HG03066 (cell line): ENCODE results near the gene GSTM2.
"Not testable (repeated sequence)": the region's sequence is repeated elsewhere in the genome, so short reads cannot be mapped to it uniquely, and the experiment has no call there.

Experiments used
- ATAC-seq: cut with Tn5 transposase; IDR thresholded peaks from one replicate; pipeline ENCODE4 v1.9.1; 2021; ENCODE audit warnings: low read depth; ENCODE audit not compliant: unreplicated experiment

Gene GSTM2

DNA sequence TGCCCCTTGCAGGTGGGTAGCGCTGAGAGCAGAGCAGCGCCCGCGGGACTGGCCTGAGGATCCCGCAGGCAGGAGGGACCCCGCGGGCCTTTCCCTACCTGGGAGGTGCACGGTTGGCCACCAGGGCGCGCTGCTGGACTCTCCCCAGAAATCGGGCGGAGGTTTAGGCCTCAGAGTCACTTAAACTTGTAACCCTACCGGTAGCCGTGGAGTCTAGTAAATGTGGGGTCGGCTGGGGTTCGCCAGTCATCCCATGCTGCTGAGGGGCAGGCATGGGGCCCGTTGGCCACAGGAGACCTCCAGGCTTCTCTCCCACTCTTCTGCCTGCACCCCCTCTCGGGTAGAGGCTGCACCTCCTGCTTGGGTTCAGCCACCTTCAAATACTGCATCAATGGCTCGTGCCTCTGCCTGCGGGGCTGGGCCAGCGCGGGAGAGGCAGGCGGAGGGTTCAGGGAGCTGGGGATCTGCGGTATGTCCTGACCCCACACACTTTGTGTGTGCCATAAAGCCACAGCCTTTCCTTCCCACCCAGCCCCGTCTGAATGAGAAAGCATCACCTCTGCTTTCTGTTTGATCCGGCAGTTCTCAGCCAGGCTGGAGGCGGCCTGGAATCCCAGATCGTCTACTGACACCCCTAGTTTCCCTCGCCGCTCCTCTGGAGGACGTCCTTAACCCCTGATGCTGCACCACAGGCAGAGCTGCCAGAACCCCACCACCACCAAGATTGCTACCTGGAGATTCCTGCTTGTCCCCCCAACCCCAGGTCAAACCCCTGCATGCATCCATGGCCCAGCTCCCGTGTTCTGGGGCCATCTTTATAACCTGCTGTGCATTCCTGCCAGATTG lies 24.2 kb upstream of the GSTM2 start:
- ATAC-seq, result peak; percentile 75

GRCh38 chr1:109644670-109645069 lies 23.2 kb upstream of the GSTM2 start:
- ATAC-seq, result no peak

GRCh38 chr1:109649491-109649914 lies 18.4 kb upstream of the GSTM2 start:
- no peak for ATAC-seq

GRCh38 chr1:109650609-109651008 lies 17.2 kb upstream of the GSTM2 start:
- ATAC-seq, result no peak

GRCh38 chr1:109652402-109652801 lies 15.5 kb upstream of the GSTM2 start:
- no peak for ATAC-seq

- no peak for ATAC-seq
Observed at GRCh38 chr1:109653306-109653705, 14.6 kb upstream of the GSTM2 start.

DNA sequence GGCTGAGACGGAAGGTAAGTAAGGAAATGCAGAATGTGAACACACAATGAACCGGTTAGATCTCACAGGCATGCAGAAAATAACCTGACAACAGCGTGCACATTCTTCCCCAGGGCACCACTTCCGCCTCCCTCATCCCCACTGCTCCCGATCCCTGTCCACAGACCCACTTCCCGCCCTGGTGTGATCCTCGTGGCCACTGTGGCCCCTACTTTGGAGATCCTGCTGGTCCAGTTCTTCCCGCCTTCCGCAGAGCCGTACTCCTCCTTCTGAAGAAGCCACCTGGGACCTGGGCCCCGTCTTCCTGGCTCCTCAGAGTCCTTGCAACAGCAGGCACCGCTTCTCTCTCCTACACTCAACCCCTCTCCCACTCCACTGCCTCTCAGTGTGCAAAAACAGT lies 13.3 kb upstream of the GSTM2 start:
- no peak for ATAC-seq

- peak; percentile 93 for ATAC-seq
Observed at GRCh38 chr1:109655615-109656519, 12.0 kb upstream of the GSTM2 start, which contains the start of gene GSTM4. Gene GSTM4 (plus strand): TSS chr1:109656099. CDS start chr1:109656390, 291 bp downstream.

DNA sequence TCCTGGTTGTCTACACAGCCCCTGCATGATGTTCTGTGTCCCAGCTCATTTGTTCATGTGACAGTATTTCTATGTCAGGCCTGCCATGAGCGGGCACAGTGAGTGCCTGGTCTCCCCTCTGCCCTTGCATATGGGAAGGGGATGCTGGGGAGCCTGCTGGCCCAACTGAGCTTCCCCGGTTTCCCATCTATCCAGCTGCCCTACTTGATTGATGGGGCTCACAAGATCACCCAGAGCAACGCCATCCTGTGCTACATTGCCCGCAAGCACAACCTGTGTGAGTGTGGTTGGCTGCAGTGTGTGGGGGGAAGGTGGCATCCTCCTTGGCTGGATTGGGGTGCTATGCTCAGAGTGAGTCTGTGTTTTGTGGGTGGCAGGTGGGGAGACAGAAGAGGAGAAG lies 10.5 kb upstream of the GSTM2 start:
- ATAC-seq, result no peak

- ATAC-seq, result no peak
Observed at GRCh38 chr1:109657970-109658369, 9.9 kb upstream of the GSTM2 start.

DNA sequence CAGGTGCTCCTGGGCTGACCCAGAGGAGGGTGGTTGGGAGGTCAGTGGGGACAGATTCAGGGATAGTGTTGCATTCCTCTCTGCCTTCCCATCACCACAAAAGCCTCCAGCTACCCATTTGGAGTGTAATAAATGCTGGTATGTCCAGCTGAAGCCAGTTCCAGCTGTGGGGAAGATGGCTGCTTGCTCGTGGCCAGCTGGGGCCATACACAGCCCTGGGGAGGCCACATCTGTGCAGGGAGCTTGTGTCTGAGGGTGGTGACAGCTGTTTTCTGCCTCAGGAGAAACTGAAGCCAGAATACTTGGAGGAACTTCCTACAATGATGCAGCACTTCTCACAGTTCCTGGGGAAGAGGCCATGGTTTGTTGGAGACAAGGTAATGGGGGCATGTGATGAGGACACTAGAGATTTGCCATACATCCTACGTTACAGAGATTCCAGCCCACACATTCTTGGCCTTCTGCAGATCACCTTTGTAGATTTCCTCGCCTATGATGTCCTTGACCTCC lies 9.3 kb upstream of the GSTM2 start:
- no peak for ATAC-seq

DNA sequence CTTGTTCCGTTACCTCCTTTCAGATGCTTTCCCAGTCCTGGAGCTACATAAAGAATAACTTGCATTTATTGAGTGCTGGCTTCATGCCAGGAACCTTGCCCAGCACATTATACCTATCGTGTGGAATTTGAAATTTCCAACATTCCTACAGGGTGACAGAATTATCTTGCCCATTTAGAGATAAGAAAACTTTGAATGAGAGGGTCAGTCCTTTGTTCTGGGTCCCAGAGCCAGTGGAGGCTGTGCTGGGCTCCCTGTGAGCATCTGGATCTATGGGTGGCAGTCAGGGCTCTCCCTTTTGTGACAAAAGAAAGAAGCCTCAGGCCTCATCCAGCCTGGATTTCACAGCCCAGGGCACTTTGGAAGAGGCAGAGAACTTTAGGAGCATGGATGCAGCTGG lies 8.7 kb upstream of the GSTM2 start:
- no peak for ATAC-seq

- ATAC-seq, result no peak
Observed at GRCh38 chr1:109659997-109660690, 7.7 kb upstream of the GSTM2 start.

- ATAC-seq, result not testable (repeated sequence)
Observed at GRCh38 chr1:109660691-109661026, 7.2 kb upstream of the GSTM2 start.

GRCh38 chr1:109661391-109661790 lies 6.5 kb upstream of the GSTM2 start:
- ATAC-seq, result no peak

GRCh38 chr1:109664671-109665070 lies 3.2 kb upstream of the GSTM2 start:
- ATAC-seq, result no peak

DNA sequence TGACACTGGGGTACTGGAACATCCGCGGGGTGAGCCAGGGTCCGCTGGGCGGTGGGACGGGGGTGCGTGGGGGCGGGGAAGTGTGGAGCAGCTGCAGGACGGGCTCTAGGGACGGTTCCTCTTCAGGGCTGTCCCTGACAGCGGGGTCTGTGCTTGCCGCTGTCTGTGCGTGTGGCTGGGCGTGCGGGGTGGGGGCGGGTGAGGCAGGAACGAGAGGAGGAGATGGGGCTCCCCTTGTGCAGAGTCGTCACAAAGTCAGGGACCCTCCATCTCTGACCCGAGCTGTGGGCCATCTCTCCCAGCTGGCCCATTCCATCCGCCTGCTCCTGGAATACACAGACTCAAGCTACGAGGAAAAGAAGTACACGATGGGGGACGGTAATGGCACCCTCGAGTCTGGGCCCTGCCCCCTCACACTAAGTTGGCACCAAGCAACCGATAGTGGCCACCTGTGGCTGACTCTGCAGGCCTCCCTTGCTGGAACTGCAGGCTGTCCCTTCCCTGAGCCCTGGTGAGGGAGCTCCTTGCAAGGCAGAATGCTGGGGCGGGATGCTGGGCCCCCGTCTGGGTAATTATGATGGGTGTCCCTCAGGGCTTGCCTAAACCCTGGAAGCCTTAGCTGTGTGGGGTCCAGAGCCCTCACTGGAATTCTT lies 392 bp downstream of the GSTM2 start:
- no peak for ATAC-seq

DNA sequence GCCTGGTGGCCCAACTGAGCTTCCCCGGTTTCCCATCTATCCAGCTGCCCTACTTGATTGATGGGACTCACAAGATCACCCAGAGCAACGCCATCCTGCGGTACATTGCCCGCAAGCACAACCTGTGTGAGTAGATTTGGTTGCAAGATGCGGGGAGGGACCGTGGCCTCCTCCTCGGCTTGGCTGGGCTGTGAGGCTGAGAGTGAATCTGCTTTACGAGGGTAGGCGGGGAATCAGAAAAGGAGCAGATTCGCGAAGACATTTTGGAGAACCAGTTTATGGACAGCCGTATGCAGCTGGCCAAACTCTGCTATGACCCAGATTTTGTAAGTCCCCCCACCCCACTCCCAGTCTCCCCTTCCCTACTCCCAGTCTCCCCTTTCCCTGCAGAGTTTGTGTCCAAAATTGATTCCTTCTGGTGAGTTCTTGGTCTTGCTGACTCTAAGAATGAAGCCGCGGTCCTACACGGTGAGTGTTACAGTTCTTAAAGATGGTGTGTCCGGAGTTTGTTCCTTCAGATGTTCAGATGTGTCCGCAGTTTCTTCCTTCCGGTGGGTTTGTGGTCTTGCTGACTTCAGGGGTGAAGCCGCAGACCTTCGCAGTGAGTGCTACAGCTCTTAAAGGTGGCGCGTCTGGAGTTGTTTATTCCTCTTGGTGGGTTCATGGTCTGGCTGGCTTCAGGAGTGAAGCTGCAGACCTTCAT lies 1.5 kb downstream of the GSTM2 start:
- ATAC-seq, result no peak

- not testable (repeated sequence) for ATAC-seq
Observed at GRCh38 chr1:109669949-109670302, 2.1 kb downstream of the GSTM2 start.

DNA sequence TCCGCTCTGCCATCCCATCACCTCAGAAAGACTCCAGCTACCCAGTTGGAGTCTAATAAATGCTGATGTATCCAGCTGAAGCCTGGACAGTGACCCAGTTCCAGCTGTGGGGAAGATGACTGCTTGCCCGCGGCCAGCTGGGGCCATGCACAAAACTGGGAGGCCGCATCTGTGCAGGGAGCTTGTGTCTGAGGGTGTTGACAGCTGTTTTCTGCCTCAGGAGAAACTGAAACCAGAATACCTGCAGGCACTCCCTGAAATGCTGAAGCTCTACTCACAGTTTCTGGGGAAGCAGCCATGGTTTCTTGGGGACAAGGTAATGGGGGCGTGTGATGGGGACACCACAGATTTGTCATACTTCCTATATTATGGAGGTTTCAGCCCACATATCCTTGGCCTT lies 3.2 kb downstream of the GSTM2 start:
- ATAC-seq, result no peak
